Panc1 (cell line): Measurements from ENCODE around the gene FBN1.

Source experiments
- POLR2AphosphoS5 ChIP-seq: IDR thresholded peaks from 2 replicates; pipeline ENCODE4 v1.6.1; 2012; ENCODE audit warnings: mild to moderate bottlenecking, low read depth, low read length, moderate library complexity
- TCF7L2 ChIP-seq: IDR thresholded peaks from 2 replicates; pipeline ENCODE4 v1.6.1; 2011; ENCODE audit warnings: mild to moderate bottlenecking, low read depth, low read length, inconsistent platforms
- TF ChIP-seq, protein P1 (sequence below): fragments of 450-650 bp; IDR thresholded peaks from 2 replicates; pipeline ENCODE4 v1.5.1; 2017; ENCODE audit warnings: mild to moderate bottlenecking

GRCh38 chr15:48530528-48530927 is 115.0 kb downstream of the FBN1 start:
- TF ChIP-seq, protein P1, sequence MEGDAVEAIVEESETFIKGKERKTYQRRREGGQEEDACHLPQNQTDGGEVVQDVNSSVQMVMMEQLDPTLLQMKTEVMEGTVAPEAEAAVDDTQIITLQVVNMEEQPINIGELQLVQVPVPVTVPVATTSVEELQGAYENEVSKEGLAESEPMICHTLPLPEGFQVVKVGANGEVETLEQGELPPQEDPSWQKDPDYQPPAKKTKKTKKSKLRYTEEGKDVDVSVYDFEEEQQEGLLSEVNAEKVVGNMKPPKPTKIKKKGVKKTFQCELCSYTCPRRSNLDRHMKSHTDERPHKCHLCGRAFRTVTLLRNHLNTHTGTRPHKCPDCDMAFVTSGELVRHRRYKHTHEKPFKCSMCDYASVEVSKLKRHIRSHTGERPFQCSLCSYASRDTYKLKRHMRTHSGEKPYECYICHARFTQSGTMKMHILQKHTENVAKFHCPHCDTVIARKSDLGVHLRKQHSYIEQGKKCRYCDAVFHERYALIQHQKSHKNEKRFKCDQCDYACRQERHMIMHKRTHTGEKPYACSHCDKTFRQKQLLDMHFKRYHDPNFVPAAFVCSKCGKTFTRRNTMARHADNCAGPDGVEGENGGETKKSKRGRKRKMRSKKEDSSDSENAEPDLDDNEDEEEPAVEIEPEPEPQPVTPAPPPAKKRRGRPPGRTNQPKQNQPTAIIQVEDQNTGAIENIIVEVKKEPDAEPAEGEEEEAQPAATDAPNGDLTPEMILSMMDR, result no peak
- TF ChIP-seq TCF7L2 (no peak), POLR2AphosphoS5 (no peak)
